ENCODE data around the gene TNFRSF13B. TPM values are rescaled to one million over a fixed set of nuclear protein-coding genes. Genes with fewer than 3 reads are reported as not detected.

Gene TNFRSF13B
- total RNA-seq, 4 donors from 2014 or later = 9.2 TPM; not detected in 3

- Histone ChIP-seq H3K27me3 (no peaks in the 10 kb centered on the region), H3K36me3 (no peaks in the 10 kb centered on the region), H3K4me3 (no peak overlapping the region), H3K9me3 (no peaks in the 10 kb centered on the region), H3K27ac (no peak overlapping the region), H3K4me1 (no peaks in the 10 kb centered on the region)
- in situ Hi-C loops (cut with MboI; ENCODE audit: low pct_ligation_motif_present in 1 of 4, low pct_unique_long_range_greater_than_20kb in 1 of 4, low sequenced_read_pairs in 3 of 4) (no loop called here), intact Hi-C loops (cut with DNase I; ENCODE audit: low total_unique reads) (no loop called here)
- TF ChIP-seq POLR2A (IDR thresholded peaks at IDR 0.05) (no peak), CTCF (IDR thresholded peaks at IDR 0.05) (no peak), POLR2AphosphoS5 (IDR thresholded peaks at IDR 0.05) (no peak)
- 82% methylated on average over 12 of the region's 12 CpGs; no CpG with 5 or more reads in 1 of the 2 donors for WGBS, 2 donors (ENCODE audit: low coverage in 1 of 2)
- DNase-seq = no peak
Observed at GRCh38 chr17:16929035-16929680, 42.8 kb downstream of the TNFRSF13B start.

GRCh38 chr17:16928406-16929034 is 43.4 kb downstream of the TNFRSF13B start:
- in situ Hi-C loops (cut with MboI; ENCODE audit: low pct_ligation_motif_present in 1 of 4, low pct_unique_long_range_greater_than_20kb in 1 of 4, low sequenced_read_pairs in 3 of 4) = no loop called here
- no peaks in the 10 kb centered on the region for H3K9me3 ChIP-seq
- TF ChIP-seq CTCF (IDR thresholded peaks at IDR 0.05) = no peak
- no peak for TF ChIP-seq POLR2A (IDR thresholded peaks at IDR 0.05)
- TF ChIP-seq EP300 (IDR thresholded peaks at IDR 0.05; ENCODE audit: low read depth) = no peak
- TF ChIP-seq POLR2AphosphoS5 (IDR thresholded peaks at IDR 0.05) = no peak
- no peak overlapping the region for H3K4me3 ChIP-seq
- intact Hi-C loops (cut with DNase I; ENCODE audit: low total_unique reads) = no loop called here
- H3K4me1 ChIP-seq = no peaks in the 10 kb centered on the region
- H3K36me3 ChIP-seq = no peaks in the 10 kb centered on the region
- DNase-seq = no peak
- no peak overlapping the region for H3K27ac ChIP-seq
- no peaks in the 10 kb centered on the region for H3K27me3 ChIP-seq
- whole genome bisulfite sequencing, 2 donors (ENCODE audit: low coverage in 1 of 2) = 64% methylated on average over 8 of the region's 8 CpGs; no CpG with 5 or more reads in 1 of the 2 donors

- intact Hi-C loops (cut with DNase I; ENCODE audit: low total_unique reads) (no loop called here), in situ Hi-C loops (cut with MboI; ENCODE audit: low pct_ligation_motif_present in 1 of 4, low pct_unique_long_range_greater_than_20kb in 1 of 4, low sequenced_read_pairs in 3 of 4) (no loop called here)
- H3K27me3 ChIP-seq = no peaks in the 10 kb centered on the region
- H3K9me3 ChIP-seq = no peaks in the 10 kb centered on the region
- no peak for TF ChIP-seq CTCF (IDR thresholded peaks at IDR 0.05)
- TF ChIP-seq POLR2A (IDR thresholded peaks at IDR 0.05) = no peak
- no peak for TF ChIP-seq POLR2AphosphoS5 (IDR thresholded peaks at IDR 0.05)
- no peak for TF ChIP-seq EP300 (IDR thresholded peaks at IDR 0.05; ENCODE audit: low read depth)
- 93% methylated on average over 11 of the region's 18 CpGs; no CpG with 5 or more reads in 1 of the 2 donors for WGBS, 2 donors (ENCODE audit: low coverage in 1 of 2)
- H3K36me3 ChIP-seq = no peaks in the 10 kb centered on the region
- no peaks in the 10 kb centered on the region for H3K4me1 ChIP-seq
- H3K4me3 ChIP-seq = no peak overlapping the region
- H3K27ac ChIP-seq = no peak overlapping the region
- no peak for DNase-seq
Observed at GRCh38 chr17:16927641-16928321, 44.1 kb downstream of the TNFRSF13B start.
